A549 treated with RU486 at 1 μM for 4 hours (cell line): ENCODE measurements around the gene RPL36. TPM values are rescaled to one million over a fixed set of nuclear protein-coding genes. Genes with fewer than 3 reads are reported as not detected.

Experiments used
- total RNA-seq: library from RNA; stranded (reverse); fragments of 200-300 nt; extraction: Qiagen RNA extraction; gene quantifications from 5 replicates; pipeline ENCODE4 v1.2.3, GENCODE V29; 2022; ENCODE audit warnings: low read depth

The RPL36 gene
- total RNA-seq = 735 to 913 TPM (median 777 TPM) in 5 replicates

GRCh38 chr19:5690125-5690954, at the start of gene RPL36:
TSS of gene RPL36 (plus strand) at chr19:5690295. CDS start at chr19:5690508, 213 bp downstream.

GRCh38 chr19:5680437-5681368, 9.4 kb upstream of the RPL36 start, which contains the start of the genes HSD11B1L and MICOS13:
TSS of gene HSD11B1L (plus strand) at chr19:5681027. CDS start at chr19:5684833, 3,806 bp downstream.
TSS of gene MICOS13 (minus strand) at chr19:5680516. CDS start at chr19:5680486, 30 bp downstream.

GRCh38 chr19:5719961-5720790, 30.1 kb downstream of the RPL36 start, which contains the start of the genes CATSPERD and LONP1:
TSS of gene CATSPERD (plus strand) at chr19:5720637. CDS start at chr19:5720738, 101 bp downstream.
TSS of gene LONP1 (minus strand) at chr19:5720146. CDS start at chr19:5720132, 14 bp downstream.

Other genes starting within 250 kb of the RPL36 start
- gene ZNRF4, start 234.9 kb upstream of the RPL36 start, total RNA-seq = not detected in 5 replicates
- gene TINCR, start 122.3 kb upstream of the RPL36 start, total RNA-seq = 2.0 to 3.1 TPM (median 2.6 TPM) in 5 replicates
- 26.6 to 43.7 TPM (median 37.3 TPM) in 5 replicates for gene SAFB2, start 67.5 kb upstream of the RPL36 start, total RNA-seq
- gene SAFB, start 67.2 kb upstream of the RPL36 start, total RNA-seq = 53.9 to 60.1 TPM (median 57.1 TPM) in 5 replicates
- gene MICOS13, start 9.8 kb upstream of the RPL36 start, total RNA-seq = 45.1 to 70.1 TPM (median 66.8 TPM) in 5 replicates
- gene HSD11B1L, start 9.3 kb upstream of the RPL36 start, total RNA-seq = 2.8 to 5.2 TPM (median 4.5 TPM) in 5 replicates
- 44.8 to 62.0 TPM (median 59.6 TPM) in 5 replicates for gene LONP1, start 29.9 kb downstream of the RPL36 start, total RNA-seq
- not detected in 5 replicates for gene CATSPERD, start 30.3 kb downstream of the RPL36 start, total RNA-seq
- gene PRR22, start 94.5 kb downstream of the RPL36 start, total RNA-seq = 1.7 to 3.5 TPM (median 2.5 TPM) in 5 replicates
- gene DUS3L, start 100.9 kb downstream of the RPL36 start, total RNA-seq = 28.4 to 34.0 TPM (median 31.9 TPM) in 5 replicates
- 0.37 to 0.89 TPM (median 0.58 TPM) in 5 replicates for gene NRTN, start 114.8 kb downstream of the RPL36 start, total RNA-seq
- gene FUT6, start 149.4 kb downstream of the RPL36 start, total RNA-seq = not detected in 5 replicates
- 0.12 to 0.15 TPM in 2 of 5 replicates, not detected in the others for gene FUT3, start 161.2 kb downstream of the RPL36 start, total RNA-seq
- gene FUT5, start 180.2 kb downstream of the RPL36 start, total RNA-seq = not detected in 5 replicates
- gene NDUFA11, start 213.5 kb downstream of the RPL36 start, total RNA-seq = 204 to 303 TPM (median 278 TPM) in 5 replicates
- gene VMAC, start 214.6 kb downstream of the RPL36 start, total RNA-seq = 0.29 to 0.79 TPM (median 0.41 TPM) in 5 replicates
- gene CAPS, start 224.0 kb downstream of the RPL36 start, total RNA-seq = 0.59 to 1.3 TPM (median 0.92 TPM) in 5 replicates